A673 (cell line): ENCODE data around the gene NDUFA13.

Experiments used
- CTCF ChIP-seq: fragments of 300-800, 200-600 bp; sonication (generic); conservative IDR thresholded peaks from 2 replicates; pipeline ENCODE4 v1.5.1; 2017; ENCODE audit warnings: low read depth, mild to moderate bottlenecking, antibody characterized with exemption, low read length, moderate library complexity, mixed read lengths
- EZH2 ChIP-seq: fragments of 200-600 bp; sonication (generic); IDR thresholded peaks from 2 replicates; pipeline ENCODE4 v1.6.1; 2017; ENCODE audit warnings: borderline replicate concordance, low read depth, mild to moderate bottlenecking, mixed read lengths, antibody characterized with exemption, low read length; ENCODE audit not compliant: poor library complexity, severe bottlenecking

DNA sequence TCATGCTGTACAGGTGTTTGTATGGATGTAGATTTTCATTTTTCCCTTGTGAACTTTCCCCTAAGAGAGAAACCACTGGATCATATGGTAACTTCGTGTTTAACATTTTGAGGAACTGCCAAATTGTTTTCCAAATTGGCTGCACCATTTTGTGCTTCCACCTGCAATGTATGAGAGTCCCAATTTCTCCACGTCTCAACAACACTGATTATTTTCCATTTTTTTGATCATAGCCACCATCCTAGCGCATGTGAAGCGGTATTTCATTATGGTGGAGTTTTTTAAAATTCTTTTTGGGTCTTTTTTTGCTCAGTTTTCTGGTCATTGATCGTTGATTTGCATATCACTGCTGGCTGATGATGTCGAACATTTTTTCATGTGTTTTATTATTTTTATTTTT lies 5.0 kb downstream of the NDUFA13 start:
- TF ChIP-seq CTCF (no peak), EZH2 (no peak)
